Endothelial cell of umbilical vein (primary cell): Measurements from ENCODE around the gene MEPCE. TPM values are rescaled to one million over a fixed set of nuclear protein-coding genes. Genes with fewer than 3 reads are reported as not detected.

Source experiments
- BruUV-seq: library from RNA; stranded (reverse); fragments of 400-500 nt; replicated peaks from 2 replicates; lab custom pipeline; 2021; lab: Mats Ljungman, UMichigan
- CTCF ChIA-PET: fragments of 300-600, 350-600 bp; sonication (Branson Sonifier 250); formaldehyde crosslinking; loops from one replicate; lab custom pipeline; 2021; ENCODE audit warnings: antibody characterized with exemption, inconsistent platforms; lab: Charles Lee
- POLR2A ChIA-PET: fragments of 300-600, 350-600 bp; sonication (Branson Sonifier 250); formaldehyde crosslinking; loops from one replicate; lab custom pipeline; 2021; ENCODE audit warnings: antibody characterized with exemption, inconsistent platforms; lab: Charles Lee
- DNase-seq: peaks from one replicate; pipeline ENCODE4 v3.0.0-alpha.2; 2011; ENCODE audit warnings: low read depth, low spot score
- FAIRE-seq: peaks from 2 replicates; lab custom pipeline; 2011; peaks lifted over from hg19 to GRCh38; lab: Jason Lieb, UNC
- H2AFZ ChIP-seq: 2 replicates; pipeline ENCODE4 v1.6.0; 2012; ENCODE audit warnings: low read depth, low read length, control low read depth, inconsistent platforms
- H3K27ac ChIP-seq: 2 replicates; pipeline ENCODE4 v1.5.1; 2011; ENCODE audit warnings: low read depth, mild to moderate bottlenecking, control low read depth, low read length, moderate library complexity; ENCODE audit not compliant: insufficient read depth
- H3K27me3 ChIP-seq, 2 experiments: 2 replicates each; pipeline versions ENCODE4 v1.6.0 to v1.6.1; 2011; ENCODE audit warnings: low read length in 2 of 2, mixed read lengths in 1 of 2; ENCODE audit not compliant: control insufficient read depth in 2 of 2, insufficient read depth in 2 of 2
- H3K36me3 ChIP-seq, 2 experiments: 2 replicates in 1 of 2; 3 replicates in 1 of 2; pipeline ENCODE4 v1.5.1; 2011; ENCODE audit warnings: low read length in 2 of 2, mild to moderate bottlenecking in 1 of 2, moderate library complexity in 1 of 2; ENCODE audit not compliant: control insufficient read depth in 2 of 2, insufficient read depth in 2 of 2; ENCODE audit errors: extremely low read depth in 1 of 2
- H3K4me1 ChIP-seq: 3 replicates; pipeline ENCODE4 v1.5.1; 2011; ENCODE audit warnings: mild to moderate bottlenecking, low read length; ENCODE audit not compliant: control insufficient read depth, insufficient read depth; ENCODE audit errors: extremely low read depth
- H3K4me2 ChIP-seq: 2 replicates; pipeline ENCODE4 v1.6.1; 2011; ENCODE audit warnings: low read length, control low read depth, mixed read lengths; ENCODE audit not compliant: insufficient read depth
- H3K4me3 ChIP-seq, 3 experiments: fragments of 200-600 bp in 1 of 3; sonication (generic), shearing (Covaris generic) in 1 of 3; replicated peaks in 1 of 3; 2 replicates each; pipeline ENCODE4 v1.5.1; 2011 to 2016; ENCODE audit warnings: control low read depth in 3 of 3, low read length in 3 of 3, mild to moderate bottlenecking in 2 of 3, inconsistent platforms in 1 of 3, low read depth in 1 of 3, moderate library complexity in 1 of 3; ENCODE audit not compliant: insufficient read depth in 1 of 3
- H3K79me2 ChIP-seq: 2 replicates; pipeline ENCODE4 v1.6.0; 2012; ENCODE audit warnings: low read length, inconsistent platforms; ENCODE audit not compliant: control insufficient read depth, insufficient read depth
- H3K9ac ChIP-seq: replicated peaks from 2 replicates; pipeline ENCODE3; 2011; ENCODE audit warnings: low read length, control low read depth; ENCODE audit not compliant: insufficient read depth; ENCODE audit errors: extremely low read depth
- H3K9me1 ChIP-seq: replicated peaks from 3 replicates; pipeline ENCODE4 v1.6.0; 2011; ENCODE audit warnings: mild to moderate bottlenecking, low read length; ENCODE audit not compliant: control insufficient read depth, insufficient read depth; ENCODE audit errors: extremely low read depth
- H3K9me3 ChIP-seq: replicated peaks from 2 replicates; pipeline ENCODE4 v1.5.1; 2012; ENCODE audit warnings: low read length, inconsistent platforms; ENCODE audit not compliant: control insufficient read depth, insufficient read depth
- H4K20me1 ChIP-seq: replicated peaks from 2 replicates; pipeline ENCODE3; 2011; ENCODE audit warnings: mild to moderate bottlenecking, low read length; ENCODE audit not compliant: control insufficient read depth, insufficient read depth; ENCODE audit errors: extremely low read depth
- CTCF ChIP-seq, 2 donors: IDR thresholded peaks; 1 replicate in 1 of 2; 2 replicates in 1 of 2; pipeline ENCODE4 v1.5.1; 2011; ENCODE audit warnings: low read length in 2 of 2, mild to moderate bottlenecking in 2 of 2, moderate library complexity in 2 of 2, control low read depth in 1 of 2, inconsistent platforms in 1 of 2, low read depth in 1 of 2; ENCODE audit not compliant: insufficient read depth in 1 of 2; ENCODE audit errors: extremely low read depth in 1 of 2
- EZH2 ChIP-seq: IDR thresholded peaks from 2 replicates; pipeline ENCODE4 v1.6.1; 2012; ENCODE audit warnings: borderline replicate concordance, low read depth, mild to moderate bottlenecking, moderate library complexity, low read length, inconsistent platforms; ENCODE audit not compliant: severe bottlenecking
- JUN ChIP-seq: IDR thresholded peaks from 2 replicates; pipeline ENCODE4 v1.6.1; 2011; ENCODE audit warnings: borderline replicate concordance, low read depth; ENCODE audit not compliant: insufficient read length, insufficient read depth
- POLR2AphosphoS5 ChIP-seq: IDR thresholded peaks from 2 replicates; pipeline ENCODE4 v1.6.1; 2012; ENCODE audit warnings: low read depth, mild to moderate bottlenecking, control low read depth, low read length, moderate library complexity; ENCODE audit not compliant: insufficient read depth
- dilution Hi-C: fragments of 300-500 bp; cut with MboI; formaldehyde crosslinking; loops from one replicate; pipeline ENCODE4 v1.15.0; 2019; ENCODE audit warnings: low sequenced_read_pairs; ENCODE audit not compliant: extremely low pct_ligation_motif_present
- intact Hi-C: fragments of 100-400 bp; cut with micrococcal nuclease; formaldehyde crosslinking; loops from one replicate; pipeline ENCODE4 v1.10.0; 2022
- polyA plus RNA-seq, 4 experiments: library from polyadenylated mRNA; depleted of rRNA in 3 of 4; stranded (reverse) in 3 of 4; unstranded in 1 of 4; fragments of >200 nt; gene quantifications; 2 replicates each; pipeline versions ENCODE4 v1.2.1 to v1.2.3, GENCODE V29; 2011 to 2012; ENCODE audit warnings: missing spikeins in 1 of 4
- total RNA-seq: library from RNA; stranded (reverse); gene quantifications from 2 replicates; pipeline ENCODE4 v1.2.3, GENCODE V29; 2021

MEPCE gene
- total and polyA plus RNA-seq, 2 donors (not counting 3 experiments of a cell fraction or from before 2014, with no cell fraction given) = 23.3 to 45.8 TPM

GRCh38 chr7:100465702-100466311 is 36.2 kb downstream of the MEPCE start:
- H3K4me2 ChIP-seq = no peak overlapping the region
- POLR2A ChIA-PET = interaction anchor here (0.8 to 1.2 kb wide), 4 partner anchors 21 to 120 kb away, joined by 3 to 7 read pairs (median 4); partner anchors contain the start of genes FBXO24, LRCH4 and ZCWPW1
- no TSS peak for BruUV-seq

More at GRCh38 chr7:100465702-100466311, 36.2 kb downstream of the MEPCE start:
- H3K79me2 ChIP-seq = peaks cover 1% of the 10 kb centered on the region
- TF ChIP-seq EZH2 (no peak), CTCF (IDR thresholded peaks at IDR 0.05; ENCODE audit: extremely low read depth in 1 of 2, insufficient read depth in 1 of 2, low read depth in 1 of 2, low read length in 2 of 2) (peak; percentile 61 to 88), JUN (no peak), POLR2AphosphoS5 (peak; percentile 72)
- H3K4me1 ChIP-seq = peaks cover 12% of the 10 kb centered on the region
- H2AFZ ChIP-seq = no peak overlapping the region
- H3K9me1 ChIP-seq = no peaks in the 10 kb centered on the region
- no peaks in the 10 kb centered on the region for H4K20me1 ChIP-seq
- dilution Hi-C loops = no loop called here
- H3K9ac ChIP-seq = no peak overlapping the region
- CTCF ChIA-PET = interaction anchor here (0.9 to 3.9 kb wide), 21 partner anchors 11 to 260 kb away, joined by 3 to 53 read pairs (median 5); partner anchors contain the start of genes AGFG2, FBXO24 and TSC22D4
- H3K27ac ChIP-seq = no peak overlapping the region
- FAIRE-seq (peak; percentile 84), DNase-seq (peak; percentile 73)
- H3K27me3 ChIP-seq = no peaks in the 10 kb centered on the region
- peaks cover 0 to 15% of the 10 kb centered on the region in 2 experiments for H3K36me3 ChIP-seq
- no peak overlapping the region for H3K4me3 ChIP-seq
- intact Hi-C loops = loop anchor here (1.0 to 5.0 kb wide), 3 partner anchors 120 to 226 kb away; partner anchors contain the start of genes FBXO24, GIGYF1 and LRCH4
- no peaks in the 10 kb centered on the region for H3K9me3 ChIP-seq
